ENCODE data around the gene C1orf53. TPM values are rescaled to one million over a fixed set of nuclear protein-coding genes. Genes with fewer than 3 reads are reported as not detected.
A peak's percentile ranks its signal among the peaks of the same experiment; 100 is the strongest.

C1orf53 gene
- total and polyA plus RNA-seq, 2 of the 13 experiments (the other 11 are each of a cell fraction or from before 2014, with no cell fraction given), result 5.8 to 10.1 TPM

- TF ChIP-seq ZNF883 (CRISPR knock-in tag; IDR thresholded peaks at IDR 0.05; ENCODE audit: not compliant biosample characterization) (peak; percentile 59), ZNF331 (CRISPR knock-in tag; IDR thresholded peaks at IDR 0.05) (peak; percentile 87), SMARCC2 (IDR thresholded peaks at IDR 0.05) (no peak), ZNF44 (CRISPR knock-in tag; IDR thresholded peaks at IDR 0.05) (no peak), HIC2 (CRISPR knock-in tag; IDR thresholded peaks at IDR 0.05; ENCODE audit: low read depth) (peak; percentile 32; the same call in 1 of the 2 replicates), ZUFSP (CRISPR knock-in tag; IDR thresholded peaks at IDR 0.05; ENCODE audit: borderline replicate concordance) (no peak)
Measured at GRCh38 chr1:197884173-197884572, 18.3 kb upstream of the C1orf53 start (continued).

- in situ Hi-C loops (cut with HindIII; ENCODE audit: extremely low pct_ligation_motif_present, low pct_unique_long_range_greater_than_20kb) (no loop called here), intact Hi-C loops (cut with micrococcal nuclease; ENCODE audit: unreplicated experiment) (no loop called here)
- WGBS (ENCODE audit: low lambda C conversion rate), result 62% methylated on average over 2 of the region's 2 CpGs
- FAIRE-seq, result no peak
- TF ChIP-seq ATF4 (CRISPR knock-in tag; IDR thresholded peaks at IDR 0.05) (no peak), ZBTB26 (CRISPR knock-in tag; IDR thresholded peaks at IDR 0.05; ENCODE audit: borderline replicate concordance) (no peak), MTF1 (CRISPR knock-in tag; IDR thresholded peaks at IDR 0.05) (no peak), ZNF768 (CRISPR knock-in tag; IDR thresholded peaks at IDR 0.05) (no peak), ZNF468 (CRISPR knock-in tag; IDR thresholded peaks at IDR 0.05) (no peak), HINFP (CRISPR knock-in tag; IDR thresholded peaks at IDR 0.05; ENCODE audit: low read depth) (no peak), PLRG1 (conservative IDR thresholded peaks at IDR 0.05) (no peak), KLF13 (CRISPR knock-in tag; IDR thresholded peaks at IDR 0.05) (no peak), DDIT3 (CRISPR knock-in tag; IDR thresholded peaks at IDR 0.05) (no peak)
- Histone ChIP-seq H3K9me3 (ENCODE audit: low read length) (no peaks in the 10 kb centered on the region), H3K27ac (ENCODE audit: extremely low read length, insufficient read depth, low read length) (no peak overlapping the region), H3K4me2 (ENCODE audit: low read depth, low read length) (no peak overlapping the region), H3K4me1 (ENCODE audit: insufficient read depth, low read length) (peaks cover 13% of the 10 kb centered on the region), H3K4me3 (replicated peaks in 1 of 3; ENCODE audit: insufficient read depth in 1 of 3, low read depth in 2 of 3, low read length in 3 of 3) (no peak overlapping the region), H3K9ac (ENCODE audit: insufficient read depth, low read depth, low read length) (no peak overlapping the region), H3K79me2 (ENCODE audit: insufficient read depth, low read length) (no peaks in the 10 kb centered on the region), H3K27me3 (ENCODE audit: control insufficient read depth in 1 of 2, insufficient read depth in 2 of 2, low read length in 2 of 2) (no peaks in the 10 kb centered on the region), H2AFZ (ENCODE audit: low read length) (no peak overlapping the region), H3K36me3 (replicated peaks in 1 of 2; ENCODE audit: control insufficient read depth in 1 of 2, insufficient read depth in 2 of 2, low read length in 2 of 2) (no peaks in the 10 kb centered on the region), H4K20me1 (ENCODE audit: insufficient read depth, low read length) (no peaks in the 10 kb centered on the region)
- ATAC-seq, result no peak
- CTCF ChIA-PET (ENCODE audit: low intra/inter-chr PET ratio, low total read pairs), result no interaction called here
- no TSS peak for BruUV-seq (replicated peaks)
- POLR2A ChIA-PET, result interaction anchor here (0.9 kb wide), 1 partner anchor 12 kb away, joined by 3 read pairs; no protein-coding TSS in a partner anchor
- no peak for DNase-seq (ENCODE audit: low spot score)
Measured at GRCh38 chr1:197890936-197891335, 11.5 kb upstream of the C1orf53 start.

Data from HepG2 (cell line).